ENCODE measurements around the gene BRPF1.
A peak's percentile ranks its signal among the peaks of the same experiment; 100 is the strongest.

Gene BRPF1

DNA sequence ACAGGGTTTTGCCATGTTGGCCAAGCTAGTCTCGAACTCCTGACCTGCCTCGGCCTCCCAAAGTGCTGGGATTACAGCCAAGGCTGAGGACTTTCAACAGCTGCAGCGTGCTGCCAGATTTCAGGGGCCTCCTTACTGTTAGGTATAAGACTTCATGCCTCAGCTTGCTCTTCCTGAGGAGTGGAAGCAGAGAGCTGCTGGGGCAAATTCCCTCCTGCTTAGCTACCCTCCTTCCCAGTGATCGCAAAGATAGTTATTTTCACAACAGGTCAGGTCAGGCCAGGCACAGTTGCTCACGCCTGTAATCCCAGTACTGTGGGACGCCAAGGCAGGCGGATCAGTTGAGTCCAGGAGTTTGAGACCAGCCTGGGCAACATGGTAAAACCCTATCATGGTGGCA lies 30.5 kb upstream of the BRPF1 start:
- DNase-seq (ENCODE audit: low read depth) = no peak

DNA sequence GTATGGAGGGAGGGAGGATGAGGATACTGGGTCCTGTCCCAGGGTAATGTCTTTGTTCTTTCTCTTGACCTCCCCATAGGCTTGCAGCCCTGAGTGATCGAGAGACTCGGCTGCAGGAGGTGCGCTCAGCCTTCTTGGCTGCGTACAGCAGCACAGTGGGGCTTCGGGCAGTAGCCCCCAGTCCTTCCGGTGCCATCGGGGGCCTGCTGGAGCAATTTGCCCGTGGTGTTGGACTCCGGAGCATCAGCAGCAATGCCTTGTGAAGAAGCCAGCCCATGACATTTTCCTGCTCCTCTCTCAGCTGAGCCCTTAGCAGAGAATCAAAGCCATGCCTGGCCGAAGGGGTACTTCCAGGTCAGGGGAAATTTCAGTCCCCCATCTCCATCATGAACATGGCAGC lies 29.8 kb upstream of the BRPF1 start:
- no peak for DNase-seq (ENCODE audit: low read depth)

DNA sequence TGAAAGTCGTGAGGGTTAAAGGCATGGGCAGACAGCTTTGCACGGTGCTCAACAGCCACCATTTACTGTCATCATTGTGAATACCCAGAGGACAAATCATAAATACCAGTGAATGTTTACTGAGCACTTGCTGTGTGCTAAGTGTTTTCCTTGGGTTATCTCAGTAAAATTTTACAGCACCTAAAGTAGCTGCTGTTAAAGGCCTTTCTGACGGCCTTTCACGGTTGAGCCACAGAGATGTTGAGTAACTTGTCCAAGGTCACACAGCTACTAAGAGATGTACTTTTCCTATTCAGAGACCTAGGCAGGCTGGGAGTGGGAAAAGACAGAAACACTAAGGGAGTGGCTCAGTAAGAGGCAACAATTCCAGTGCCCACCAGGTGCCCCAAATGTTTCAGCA lies 28.3 kb upstream of the BRPF1 start:
- no peak for DNase-seq (ENCODE audit: low read depth)

DNA sequence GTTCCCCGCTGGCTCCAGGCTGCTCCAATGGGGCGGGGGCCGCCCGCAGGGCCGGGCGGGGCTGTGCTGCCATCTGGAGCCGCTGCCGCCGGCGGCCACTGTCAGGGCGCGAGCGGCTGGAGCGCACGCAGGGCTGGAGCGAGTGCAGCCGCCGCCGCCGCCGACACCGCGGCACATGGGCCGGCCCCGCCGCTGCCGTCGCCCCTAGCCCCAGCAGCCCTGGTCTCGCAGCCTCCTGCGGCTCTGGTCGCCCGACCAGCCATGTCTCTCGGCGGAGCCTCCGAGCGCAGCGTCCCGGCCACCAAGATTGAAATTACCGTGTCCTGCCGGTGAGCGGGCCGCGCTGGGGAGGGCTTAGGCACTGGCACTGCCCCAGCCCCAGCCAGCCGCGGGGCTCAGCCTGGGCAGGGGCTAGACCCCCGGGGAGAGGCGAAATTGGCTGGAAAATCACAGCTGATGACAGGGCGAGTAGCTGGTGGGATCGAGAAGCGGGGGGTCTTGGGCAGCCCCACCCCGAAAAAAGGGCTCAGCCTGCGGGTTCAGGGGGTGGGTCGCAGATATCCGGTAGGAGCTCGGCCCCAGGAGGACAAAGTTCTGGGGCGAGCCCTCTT lies 27.7 kb upstream of the BRPF1 start, which contains the start of gene CPNE9:
Gene CPNE9 (plus strand): TSS at position 98 of the 611 bp plus-strand sequence. CDS start 164 bp downstream, at position 262.
- no peak for DNase-seq (ENCODE audit: low read depth)

DNA sequence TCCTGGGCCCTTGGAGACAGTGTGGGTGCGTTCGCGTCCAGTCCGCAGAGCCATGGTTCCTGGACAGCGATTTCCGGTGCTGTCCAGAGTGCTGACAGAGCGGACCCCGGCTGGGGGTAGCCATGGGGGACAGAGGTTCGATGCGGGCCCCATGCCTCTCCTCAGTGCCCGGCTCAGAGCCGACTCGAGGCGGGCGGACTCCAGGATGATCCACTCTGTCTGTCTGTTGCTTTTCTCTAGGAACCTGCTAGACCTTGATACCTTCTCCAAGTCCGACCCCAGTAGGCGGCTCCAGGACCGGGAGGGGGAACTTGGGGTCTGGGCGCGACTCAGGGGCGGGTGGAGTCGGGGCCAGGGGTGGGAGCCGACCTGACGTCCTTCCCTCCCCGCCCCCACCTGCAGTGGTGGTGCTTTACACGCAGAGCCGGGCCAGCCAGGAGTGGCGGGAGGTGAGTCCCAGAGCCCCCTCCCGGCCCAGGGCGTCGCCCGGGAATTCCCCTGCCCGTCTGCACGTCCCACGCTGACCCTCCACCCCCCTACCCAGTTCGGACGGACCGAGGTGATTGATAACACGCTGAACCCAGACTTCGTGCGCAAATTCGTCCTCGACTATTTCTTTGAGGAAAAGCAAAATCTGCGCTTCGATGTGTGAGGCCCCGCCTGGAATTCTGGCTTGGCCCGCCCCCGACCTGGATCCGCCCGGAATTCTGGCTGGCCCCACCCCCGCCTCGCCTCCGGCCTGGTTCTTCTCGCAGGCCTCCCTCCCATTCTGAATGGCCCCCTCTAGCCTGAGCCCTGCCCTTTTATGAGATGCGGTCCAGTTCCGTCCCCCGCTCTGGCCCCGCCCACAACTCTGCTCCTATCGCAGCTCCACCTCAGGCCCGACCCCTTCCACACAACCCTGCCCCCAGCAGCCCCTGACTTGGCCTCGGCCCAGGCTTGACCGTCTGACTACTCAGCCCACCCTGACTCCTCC lies 26.9 kb upstream of the BRPF1 start:
- DNase-seq (ENCODE audit: low read depth) = no peak

DNA sequence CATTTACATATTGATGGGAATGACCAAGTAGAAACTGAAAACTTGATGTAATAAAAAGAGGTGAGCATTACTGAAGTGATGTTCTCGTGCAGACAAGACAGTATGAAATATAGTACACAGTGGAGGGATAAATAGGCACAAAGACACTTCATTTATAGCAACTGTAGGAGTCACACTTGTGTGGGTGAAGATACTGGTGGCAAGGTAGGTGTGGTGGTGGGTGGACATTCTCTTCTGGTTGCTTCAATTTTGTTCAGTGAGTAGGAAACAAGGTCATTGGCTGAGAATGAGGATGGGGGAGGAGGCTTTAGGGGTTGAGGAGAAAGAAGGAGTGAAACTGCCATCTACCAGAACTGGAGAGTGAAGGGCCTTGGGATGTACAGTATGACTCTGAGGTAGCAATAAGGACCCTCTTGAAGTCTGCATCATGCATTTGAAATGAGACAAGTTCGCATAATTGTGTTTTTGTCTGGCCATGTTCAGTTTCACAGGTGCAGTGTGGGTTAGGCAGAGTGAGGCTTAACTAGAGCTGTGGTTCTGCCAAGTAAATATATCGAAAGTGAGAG lies 21.3 kb upstream of the BRPF1 start:
- no peak for DNase-seq (ENCODE audit: low read depth)

DNA sequence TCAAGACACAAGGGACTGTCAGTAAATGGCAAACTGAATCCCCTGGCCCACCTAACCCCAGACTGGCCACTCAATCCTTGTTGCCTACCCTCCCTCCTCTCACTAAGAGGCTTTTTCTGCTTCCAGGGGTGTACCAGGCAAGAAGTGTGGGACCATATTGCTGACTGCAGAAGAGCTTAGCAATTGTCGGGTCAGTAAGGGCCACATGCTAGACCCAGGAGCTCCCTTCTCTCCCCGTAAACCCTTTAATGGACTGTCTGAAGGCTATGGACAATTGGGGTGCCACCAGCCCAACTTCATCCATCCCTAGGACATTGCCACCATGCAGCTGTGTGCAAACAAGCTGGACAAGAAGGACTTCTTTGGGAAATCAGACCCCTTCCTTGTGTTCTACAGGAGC lies 19.1 kb upstream of the BRPF1 start:
- no peak for DNase-seq (ENCODE audit: low read depth)

DNA sequence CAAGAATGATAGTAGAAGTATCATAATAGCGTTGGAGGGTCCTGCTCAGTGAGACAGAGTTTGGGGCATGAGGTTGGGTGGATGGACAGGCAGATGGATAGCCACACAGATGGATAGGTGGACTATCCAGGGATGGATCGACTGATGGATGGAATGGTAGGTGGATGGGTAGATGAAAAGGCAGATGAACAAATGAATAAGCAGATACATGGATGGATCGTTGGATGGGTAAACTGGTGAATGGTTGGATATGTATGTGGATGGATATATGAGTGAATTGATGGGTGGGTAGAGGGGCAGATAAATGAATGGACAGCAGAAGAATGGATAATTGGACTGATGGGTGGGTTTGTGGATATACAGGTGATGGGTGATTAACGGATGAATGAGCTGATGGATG lies 18.4 kb upstream of the BRPF1 start:
- no peak for DNase-seq (ENCODE audit: low read depth)

DNA sequence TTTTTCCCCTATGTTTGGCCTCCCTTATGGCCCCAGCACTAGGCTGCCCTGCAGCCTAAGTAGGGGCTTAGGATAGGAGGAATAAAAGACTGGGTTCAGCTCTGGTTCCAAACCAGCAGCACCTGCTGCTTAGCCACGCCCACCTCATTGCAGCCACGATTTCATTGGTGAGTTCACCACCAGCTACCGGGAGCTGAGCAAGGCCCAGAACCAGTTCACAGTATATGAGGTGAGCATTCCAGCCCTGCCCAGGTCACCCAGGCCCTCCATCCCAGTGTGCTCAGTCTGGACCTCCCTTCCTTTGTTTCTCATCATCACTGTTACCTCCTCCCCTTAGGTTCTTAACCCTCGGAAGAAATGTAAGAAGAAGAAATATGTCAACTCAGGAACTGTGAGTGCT lies 16.4 kb upstream of the BRPF1 start:
- no peak for DNase-seq (ENCODE audit: low read depth)

DNA sequence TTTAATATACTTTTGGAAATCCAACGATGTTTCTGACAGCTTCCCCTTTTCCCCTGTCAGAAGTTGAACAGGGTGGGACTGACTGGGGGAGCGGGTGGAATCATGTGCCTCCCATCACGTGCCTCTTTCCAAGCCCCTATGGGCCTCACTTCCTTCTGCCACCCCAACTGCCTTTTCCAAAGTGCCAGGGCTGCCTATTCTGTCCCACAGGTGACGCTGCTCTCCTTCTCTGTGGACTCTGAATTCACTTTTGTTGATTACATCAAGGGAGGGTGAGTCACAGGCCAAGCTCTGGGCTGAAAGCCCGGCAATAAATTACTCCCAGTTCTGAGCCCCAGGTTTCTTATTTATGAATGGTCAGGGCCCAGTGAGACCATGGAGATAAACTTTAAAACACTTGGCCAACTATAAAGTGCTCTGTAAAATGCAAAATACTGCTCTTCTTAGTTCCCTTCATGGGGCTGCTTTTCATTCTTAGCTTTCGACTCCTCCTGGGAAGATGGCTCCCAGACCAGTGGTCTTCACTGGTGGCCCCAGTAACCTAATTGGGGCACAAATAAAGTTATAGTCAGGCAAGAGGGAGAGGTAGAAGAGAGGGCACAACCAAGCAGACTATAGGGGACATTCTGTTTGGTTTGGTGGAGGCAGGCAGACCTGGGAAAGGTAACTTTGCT lies 15.6 kb upstream of the BRPF1 start:
- DNase-seq (ENCODE audit: low read depth) = no peak

DNA sequence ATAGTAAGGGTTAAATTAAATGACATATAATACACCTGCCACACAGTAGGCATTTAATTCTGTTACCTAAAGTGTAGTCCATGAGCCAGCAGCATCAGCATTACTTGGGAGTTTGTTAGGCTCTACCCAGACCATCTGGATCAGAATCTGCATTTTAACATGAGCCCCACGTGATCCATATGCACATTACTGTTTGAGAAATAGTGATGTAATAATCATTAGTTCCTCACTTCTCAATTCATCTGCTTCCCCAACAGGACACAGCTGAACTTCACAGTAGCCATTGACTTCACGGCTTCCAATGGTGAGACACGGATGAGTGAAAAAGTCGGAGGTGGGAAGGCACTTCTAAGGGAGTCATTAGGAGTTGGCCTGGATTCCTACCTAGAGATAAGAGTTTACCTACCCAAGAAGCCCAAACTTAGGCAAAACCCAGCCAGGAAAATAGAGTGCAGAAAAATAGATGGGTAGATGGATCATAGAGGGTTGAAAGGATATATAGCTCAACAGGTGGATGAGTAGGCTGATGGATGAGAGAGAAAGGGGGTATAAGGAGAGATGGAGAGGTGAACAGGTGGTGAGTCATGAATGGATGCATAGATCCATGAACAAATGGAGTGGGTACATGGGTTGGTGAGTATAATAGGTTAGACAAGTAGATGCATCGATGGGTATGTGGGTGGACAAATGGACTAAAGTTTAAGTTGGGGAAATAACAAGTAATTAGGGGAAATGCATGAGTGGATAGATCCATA lies 14.6 kb upstream of the BRPF1 start:
- no peak for DNase-seq (ENCODE audit: low read depth)

DNA sequence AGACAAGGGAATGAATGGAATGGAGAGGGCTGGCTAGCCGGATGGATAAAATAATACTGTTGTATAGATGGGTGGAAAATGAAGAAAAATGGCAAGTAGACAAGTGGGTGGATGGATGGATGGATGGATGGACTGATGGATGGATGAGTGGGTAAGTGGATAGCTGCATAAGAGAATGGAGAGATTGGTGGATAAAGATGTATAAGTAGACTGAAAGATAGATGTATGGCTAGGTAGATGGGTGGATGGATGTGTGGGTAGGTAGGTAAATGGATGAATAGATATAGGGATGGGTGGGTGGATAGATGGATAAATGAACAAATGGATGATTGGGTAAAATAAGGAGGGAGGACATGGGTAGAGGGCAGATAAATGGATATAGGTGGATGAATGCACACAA lies 14.0 kb upstream of the BRPF1 start:
- DNase-seq (ENCODE audit: low read depth) = no peak

DNA sequence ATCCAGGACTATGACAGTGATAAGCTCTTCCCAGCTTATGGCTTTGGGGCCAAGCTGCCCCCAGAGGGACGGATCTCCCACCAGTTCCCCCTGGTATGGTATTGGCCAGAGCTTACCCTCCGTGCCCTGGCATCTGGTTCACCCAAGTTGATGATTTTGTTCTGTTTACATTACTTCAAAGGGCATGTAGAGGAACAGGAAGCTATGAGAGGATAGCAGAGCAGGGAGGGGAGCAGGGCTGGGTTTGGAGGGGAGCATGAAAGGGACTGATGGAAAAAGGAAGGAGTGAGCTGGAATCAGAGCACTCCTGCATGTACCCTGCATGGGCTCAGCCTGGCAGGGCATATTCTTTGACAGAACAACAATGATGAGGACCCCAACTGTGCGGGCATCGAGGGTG lies 13.4 kb upstream of the BRPF1 start:
- DNase-seq (ENCODE audit: low read depth) = no peak

DNA sequence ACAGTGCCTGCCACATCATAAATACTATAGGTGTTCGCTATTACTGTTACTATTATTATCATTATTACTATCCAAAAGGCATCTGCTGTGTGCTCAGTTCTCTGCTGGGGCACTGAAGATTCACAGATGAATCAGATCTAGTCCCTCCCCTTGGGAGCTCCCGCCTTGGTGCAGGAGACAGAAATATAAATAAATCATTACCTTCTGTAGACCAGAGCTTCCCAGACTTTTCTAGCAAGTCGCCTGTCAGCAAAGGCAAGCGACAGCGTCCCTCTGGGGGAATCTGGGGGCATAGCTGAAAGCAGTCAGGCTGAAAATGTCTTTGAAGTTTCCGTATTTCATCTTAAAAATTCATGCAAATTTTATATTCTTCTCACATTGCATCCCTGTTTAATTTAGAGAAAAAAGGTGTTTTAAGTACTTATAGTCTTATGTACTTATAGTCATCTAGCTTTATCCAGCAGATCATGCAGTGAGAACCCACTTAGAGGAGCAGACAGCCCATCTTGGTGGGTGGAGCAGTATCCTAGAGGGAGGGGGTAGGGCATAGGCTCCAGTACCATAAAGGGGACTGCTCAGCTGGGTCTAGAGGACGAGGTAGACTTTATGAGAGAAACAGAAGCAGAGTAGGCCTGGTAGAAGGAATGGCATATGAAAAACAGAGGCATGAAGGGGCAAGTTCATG lies 10.4 kb upstream of the BRPF1 start:
- no peak for DNase-seq (ENCODE audit: low read depth)

DNA sequence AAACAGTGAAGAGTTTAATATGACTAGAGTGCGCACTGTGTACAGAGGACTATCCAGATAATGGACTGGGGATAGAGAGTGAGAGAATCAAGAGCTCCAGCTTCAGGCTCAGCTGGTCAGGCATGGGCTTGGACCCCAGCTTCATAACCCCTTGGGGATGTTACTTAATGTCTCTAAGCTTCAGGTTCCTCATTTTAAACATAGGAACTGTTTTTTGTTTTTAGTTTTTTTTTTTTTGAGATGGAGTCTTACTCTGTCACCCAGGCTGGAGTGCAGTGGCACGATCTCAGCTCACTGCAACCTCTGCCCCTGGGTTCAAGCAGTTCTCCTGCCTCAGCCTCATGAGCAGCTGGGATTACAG lies 9.9 kb upstream of the BRPF1 start:
- DNase-seq (ENCODE audit: low read depth) = no peak

DNA sequence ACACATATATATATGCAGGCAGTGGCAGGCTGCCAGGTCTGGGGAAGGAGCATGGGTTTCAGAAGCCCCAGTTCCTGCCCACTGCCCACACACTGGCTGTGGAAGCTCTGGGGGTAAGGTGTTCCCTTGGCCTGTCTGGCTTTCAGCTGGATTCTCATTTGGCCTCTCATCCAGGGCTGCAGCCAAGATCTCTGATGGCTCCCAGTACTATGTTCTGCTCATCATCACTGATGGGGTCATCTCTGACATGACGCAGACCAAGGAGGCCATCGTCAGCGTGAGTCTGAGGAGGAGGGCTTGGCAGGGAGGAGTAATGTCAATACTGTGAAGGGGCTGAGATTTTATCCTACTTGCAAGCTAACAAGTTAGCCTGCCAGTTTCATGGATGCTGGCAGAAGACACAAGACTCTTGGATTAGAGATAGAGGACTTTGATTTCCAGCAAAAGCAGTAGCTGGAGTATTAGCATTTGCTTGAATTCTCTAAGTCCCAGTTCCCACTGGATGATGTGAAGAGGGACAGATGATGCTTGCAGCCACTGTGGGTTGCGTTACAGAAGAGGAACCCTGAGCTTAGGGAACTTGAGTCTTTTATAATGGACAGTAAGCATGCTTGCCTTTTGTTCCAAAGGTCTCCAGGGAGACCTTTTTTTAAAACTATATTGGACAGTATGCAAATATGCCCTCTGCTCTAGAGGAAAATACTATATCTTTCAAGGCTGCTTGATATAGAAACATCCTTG lies 5.6 kb upstream of the BRPF1 start:
- DNase-seq (ENCODE audit: low read depth) = no peak

DNA sequence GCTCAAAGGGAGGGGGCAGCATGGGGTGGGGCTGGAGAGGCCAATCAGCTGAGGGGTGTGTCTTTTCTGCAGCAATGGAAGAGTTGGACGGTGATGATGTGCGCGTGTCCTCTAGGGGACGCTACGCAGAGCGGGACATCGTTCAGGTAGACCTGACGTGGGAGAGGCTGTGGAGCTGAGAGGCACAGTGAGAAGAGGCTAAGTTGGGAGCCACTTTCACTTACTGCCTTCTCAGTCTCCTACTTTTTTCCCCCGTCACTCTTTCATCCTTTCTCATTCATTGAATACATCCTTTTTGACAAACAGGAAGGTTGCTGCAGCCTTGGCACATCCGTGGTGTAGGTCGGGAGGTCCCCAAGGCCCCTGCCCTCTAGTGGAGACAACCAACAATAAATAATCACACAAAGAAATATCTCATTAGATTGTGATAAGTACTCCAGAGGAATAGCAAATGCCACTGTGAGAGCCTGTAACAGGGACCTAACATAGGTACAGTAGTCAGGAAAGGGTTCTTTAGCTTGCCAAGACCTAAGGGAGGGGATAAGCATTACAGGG lies 4.4 kb upstream of the BRPF1 start:
- peak; percentile 37 for DNase-seq (ENCODE audit: low read depth)

DNA sequence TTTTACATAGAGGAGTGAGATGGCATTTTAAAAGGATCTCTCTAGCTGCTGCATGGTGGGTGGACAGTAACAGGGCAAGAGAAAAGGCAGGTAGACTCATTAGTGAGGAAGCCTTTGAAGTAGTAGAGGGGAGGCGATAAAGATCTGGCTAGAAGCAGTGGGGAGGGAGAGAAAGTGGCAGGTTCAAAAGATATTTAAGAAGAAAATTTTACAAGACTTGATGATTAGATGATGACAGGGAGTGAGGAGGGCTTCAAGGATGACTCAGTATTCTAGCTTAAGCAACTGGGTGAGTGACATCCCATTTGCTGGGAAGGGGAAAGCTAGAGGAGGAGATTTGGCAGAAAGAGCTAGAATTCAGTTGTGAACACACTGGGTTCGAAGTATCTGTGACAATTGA lies 3.8 kb upstream of the BRPF1 start:
- DNase-seq (ENCODE audit: low read depth) = no peak

DNA sequence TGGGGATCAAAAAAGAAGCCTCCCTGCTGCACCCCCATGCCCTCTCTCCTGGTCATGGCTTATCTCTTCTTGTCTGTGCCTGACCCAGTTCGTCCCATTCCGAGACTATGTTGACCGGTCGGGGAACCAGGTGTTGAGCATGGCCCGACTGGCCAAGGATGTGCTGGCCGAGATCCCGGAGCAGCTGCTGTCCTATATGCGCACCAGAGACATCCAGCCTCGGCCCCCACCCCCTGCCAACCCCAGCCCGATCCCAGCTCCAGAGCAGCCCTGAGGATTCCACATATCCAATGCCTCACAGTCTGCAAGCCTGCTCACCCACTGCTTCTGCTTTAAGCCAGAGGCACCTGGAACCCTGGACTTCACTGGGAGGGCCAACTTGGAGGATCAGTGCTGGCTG lies 2.1 kb upstream of the BRPF1 start:
- no peak for DNase-seq (ENCODE audit: low read depth)

DNA sequence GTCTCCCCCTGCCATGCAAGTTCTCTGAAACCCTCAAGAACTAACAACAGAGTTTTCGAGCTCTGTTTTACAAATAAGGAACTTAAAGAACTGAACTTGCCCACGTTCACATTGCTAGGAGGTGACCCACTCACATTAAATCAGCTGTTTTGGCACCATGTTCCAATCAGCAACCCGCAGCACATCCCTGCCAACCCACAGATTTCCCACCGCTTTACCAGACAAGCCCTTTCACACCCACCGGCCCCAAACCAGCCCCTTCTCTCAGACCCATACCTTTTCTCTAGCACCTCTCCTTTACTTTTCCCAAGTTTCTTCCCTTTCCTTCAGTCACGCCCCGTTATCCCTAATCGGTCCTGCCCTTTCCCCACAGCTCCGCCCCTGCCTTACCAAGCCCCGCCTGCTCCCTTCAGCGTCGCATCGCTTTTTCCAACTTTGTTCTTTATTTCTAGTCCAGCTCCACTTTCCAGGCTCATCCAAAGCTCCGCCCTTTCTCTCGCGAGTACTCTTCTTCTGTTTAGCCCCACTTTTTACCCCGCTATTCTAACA lies 804 bp upstream of the BRPF1 start:
- no peak for DNase-seq (ENCODE audit: low read depth)

Data from T-helper 22 cell (primary cell).